HG02938 (cell line): Measurements from ENCODE around the gene AP3D1.

ENCODE experiments used
- ATAC-seq: cut with Tn5 transposase; IDR thresholded peaks from one replicate; pipeline ENCODE4 v1.9.1; 2021; ENCODE audit warnings: mild to moderate bottlenecking, moderate library complexity; ENCODE audit not compliant: unreplicated experiment

AP3D1 gene

GRCh38 chr19:2184422-2184975, 33.1 kb upstream of the AP3D1 start:
- ATAC-seq, result no peak

GRCh38 chr19:2181633-2181997, 30.2 kb upstream of the AP3D1 start:
- ATAC-seq, result no peak

GRCh38 chr19:2180881-2181632, 29.7 kb upstream of the AP3D1 start:
- no peak for ATAC-seq

- ATAC-seq, result no peak
Observed at GRCh38 chr19:2180114-2180513, 28.7 kb upstream of the AP3D1 start.

GRCh38 chr19:2179095-2179494, 27.7 kb upstream of the AP3D1 start:
- ATAC-seq, result no peak

GRCh38 chr19:2176337-2176994, 25.1 kb upstream of the AP3D1 start:
- no peak for ATAC-seq

GRCh38 chr19:2175742-2176141, 24.4 kb upstream of the AP3D1 start:
- ATAC-seq, result no peak

- ATAC-seq, result no peak
Observed at GRCh38 chr19:2173767-2174577, 22.6 kb upstream of the AP3D1 start.

GRCh38 chr19:2173388-2173766, 22.0 kb upstream of the AP3D1 start:
- ATAC-seq, result no peak

GRCh38 chr19:2171349-2172145, 20.2 kb upstream of the AP3D1 start:
- peak; percentile 35 for ATAC-seq

GRCh38 chr19:2170987-2171348, 19.6 kb upstream of the AP3D1 start:
- ATAC-seq, result peak; percentile 1

- no peak for ATAC-seq
Observed at GRCh38 chr19:2170219-2170618, 18.9 kb upstream of the AP3D1 start.

- peak; percentile 37 for ATAC-seq
Observed at GRCh38 chr19:2168619-2169424, 17.5 kb upstream of the AP3D1 start.

GRCh38 chr19:2167896-2168618, 16.7 kb upstream of the AP3D1 start:
- ATAC-seq, result peak; percentile 27

- no peak for ATAC-seq
Observed at GRCh38 chr19:2166741-2167738, 15.7 kb upstream of the AP3D1 start.

- ATAC-seq, result no peak
Observed at GRCh38 chr19:2164020-2164998, 12.9 kb upstream of the AP3D1 start.

- no peak for ATAC-seq
Observed at GRCh38 chr19:2160379-2160778, 9.0 kb upstream of the AP3D1 start.
